GM12878 (cell line): ENCODE measurements around the gene NMT1. TPM values are rescaled to one million over a fixed set of nuclear protein-coding genes. Genes with fewer than 3 reads are reported as not detected.

Experiments
- ATAC-seq: fragments of 200-7000 bp; cut with Tn5 transposase; 3 replicates; pipeline ENCODE4 v1.9.1; 2020; ENCODE audit warnings: mild to moderate bottlenecking, moderate library complexity
- BruUV-seq: library from RNA; stranded (reverse); fragments of 400-500 nt; replicated peaks from 2 replicates; lab custom pipeline; 2021; lab: Mats Ljungman, UMichigan
- CTCF ChIA-PET: fragments of 300-600 bp; sonication (Branson Sonifier 250); formaldehyde crosslinking; extraction: SDS; loops from one replicate; lab custom pipeline; 2021; ENCODE audit warnings: inconsistent platforms; lab: Yijun Ruan, JAX
- POLR2A ChIA-PET: fragments of 350-600 bp; formaldehyde crosslinking; extraction: SDS; loops from one replicate; lab custom pipeline; 2021; ENCODE audit warnings: inconsistent platforms; lab: Charles Lee
- RAD21 ChIA-PET: fragments of 300-600 bp; sonication (Branson Sonifier 250); formaldehyde crosslinking; loops from one replicate; lab custom pipeline; 2023; ENCODE audit warnings: antibody characterized with exemption; ENCODE audit not compliant: unreplicated experiment; lab: Charles Lee
- SMC1A ChIA-PET: fragments of 300-600 bp; sonication (Branson Sonifier 250); formaldehyde crosslinking; loops from one replicate; lab custom pipeline; 2023; ENCODE audit not compliant: unreplicated experiment, uncharacterized antibody; lab: Charles Lee
- DNase-seq: peaks from one replicate; pipeline ENCODE4 v3.0.0-alpha.2; 2011; ENCODE audit warnings: low read depth, low spot score
- FAIRE-seq: peaks from 3 replicates; lab custom pipeline; 2011; peaks lifted over from hg19 to GRCh38; lab: Jason Lieb, UNC
- H2AFZ ChIP-seq: 2 replicates; pipeline ENCODE4 v1.6.0; 2011; ENCODE audit warnings: low read depth, low read length, control low read depth; ENCODE audit not compliant: control insufficient read depth
- H3K27ac ChIP-seq: 2 replicates; pipeline ENCODE4 v1.5.1; 2011; ENCODE audit warnings: control low read depth; ENCODE audit not compliant: control insufficient read depth, insufficient read depth
- H3K27me3 ChIP-seq, 2 experiments: replicated peaks in 1 of 2; 2 replicates each; pipeline versions ENCODE4 v1.6.0 to v1.6.1; 2011; ENCODE audit warnings: low read length in 1 of 2; ENCODE audit not compliant: control insufficient read depth in 2 of 2, insufficient read depth in 2 of 2
- H3K36me3 ChIP-seq, 2 experiments: 2 replicates each; pipeline ENCODE4 v1.5.1; 2011; ENCODE audit warnings: low read length in 1 of 2; ENCODE audit not compliant: control insufficient read depth in 2 of 2, insufficient read depth in 2 of 2
- H3K4me1 ChIP-seq: 2 replicates; pipeline ENCODE4 v1.6.1; 2011; ENCODE audit warnings: mild to moderate bottlenecking, low read length, moderate library complexity, mixed read lengths; ENCODE audit not compliant: control insufficient read depth, insufficient read depth
- H3K4me2 ChIP-seq: 2 replicates; pipeline ENCODE4 v1.6.0; 2011; ENCODE audit warnings: control low read depth; ENCODE audit not compliant: control insufficient read depth, insufficient read depth
- H3K4me3 ChIP-seq: fragments of 200-600 bp; sonication (generic); 2 replicates; pipeline ENCODE4 v1.5.1; 2016
- H3K79me2 ChIP-seq: 2 replicates; pipeline ENCODE4 v1.6.0; 2011; ENCODE audit warnings: low read length; ENCODE audit not compliant: control insufficient read depth, insufficient read depth
- H3K9ac ChIP-seq: 2 replicates; pipeline ENCODE4 v1.8.0; 2011; ENCODE audit warnings: low read length, control low read depth, mixed read lengths; ENCODE audit not compliant: control insufficient read depth, insufficient read depth
- H3K9me3 ChIP-seq: replicated peaks from 3 replicates; pipeline ENCODE4 v1.5.1; 2011; ENCODE audit warnings: mild to moderate bottlenecking, low read length; ENCODE audit not compliant: control insufficient read depth, insufficient read depth
- H4K20me1 ChIP-seq: 2 replicates; pipeline ENCODE4 v1.6.0; 2011; ENCODE audit not compliant: control insufficient read depth, insufficient read depth
- ATF2 ChIP-seq: IDR thresholded peaks from 2 replicates; pipeline ENCODE4 v1.6.1; 2012; ENCODE audit warnings: low read length, inconsistent platforms
- BACH1 ChIP-seq: fragments of 450-650 bp; IDR thresholded peaks from 2 replicates; pipeline ENCODE4 v1.6.1; 2017; ENCODE audit warnings: mild to moderate bottlenecking, borderline replicate concordance
- CHD2 ChIP-seq: IDR thresholded peaks from 2 replicates; pipeline ENCODE4 v1.6.1; 2011; ENCODE audit warnings: low read depth, low read length, improper control_type of control experiment, borderline replicate concordance
- MYB ChIP-seq: fragments of 150-350 bp; IDR thresholded peaks from 2 replicates; pipeline ENCODE4 v1.6.1; 2014; ENCODE audit warnings: mild to moderate bottlenecking, low read depth, low read length, borderline replicate concordance
- SMAD1 ChIP-seq: fragments of 450-650 bp; IDR thresholded peaks from 2 replicates; pipeline ENCODE4 v1.6.1; 2018; ENCODE audit warnings: mild to moderate bottlenecking, low read depth; ENCODE audit not compliant: partially characterized antibody
- SUZ12 ChIP-seq: fragments of 200-600 bp; sonication (generic); IDR thresholded peaks from one replicate; pipeline ENCODE4 v1.6.1; 2018; ENCODE audit warnings: antibody characterized with exemption, mild to moderate bottlenecking; ENCODE audit not compliant: unreplicated experiment
- TCF7 ChIP-seq: IDR thresholded peaks from 2 replicates; pipeline ENCODE4 v1.6.1; 2014; ENCODE audit warnings: antibody characterized with exemption, borderline replicate concordance
- WRNIP1 ChIP-seq: IDR thresholded peaks from 2 replicates; pipeline ENCODE4 v1.6.1; 2011; ENCODE audit warnings: low read depth, low read length, improper control_type of control experiment, borderline replicate concordance
- ZBTB33 ChIP-seq: fragments of 450-650 bp; IDR thresholded peaks from 2 replicates; pipeline ENCODE4 v1.6.1; 2017; ENCODE audit warnings: mild to moderate bottlenecking
- WGBS: methylation state at CpG from one replicate; pipeline ENCODE4 v1.1.6; 2016; ENCODE audit warnings: low lambda C conversion rate; ENCODE audit not compliant: insufficient replicate concordance, insufficient coverage; ENCODE audit errors: missing lambda C conversion rate; 5-methylcytosine and 5-hydroxymethylcytosine counted together
- in situ Hi-C: fragments of 300-500 bp; cut with MboI; formaldehyde crosslinking; loops from 9 replicates; pipeline ENCODE4 v1.14.3; 2018; ENCODE audit warnings: mixed read lengths
- intact Hi-C: fragments of 100-400 bp; cut with micrococcal nuclease; formaldehyde crosslinking; loops from one replicate; pipeline ENCODE4 v1.14.2; 2022; ENCODE audit not compliant: unreplicated experiment
- polyA plus RNA-seq, 11 experiments: library from polyadenylated mRNA; depleted of rRNA in 4 of 11; unstranded in 6 of 11; stranded (reverse) in 5 of 11; fragments of >200 nt; fragmentation: Nextera tagmentation in 4 of 11; fragmentation: Illumina TruSeq in 1 of 11; extraction: Ambion mirVana in 4 of 11; extraction: Trizol in 1 of 11; gene quantifications; 1 replicate in 1 of 11; 2 replicates in 10 of 11; pipeline versions ENCODE4 v1.2.1 to v1.2.3, GENCODE V29; 2011 to 2016; ENCODE audit warnings: inconsistent platforms in 2 of 11, missing spikeins in 2 of 11, low read depth in 1 of 11
- total RNA-seq, 4 experiments: library from RNA; depleted of rRNA in 3 of 4; stranded (reverse); fragments of >200 nt in 3 of 4; fragmentation: Illumina TruSeq in 1 of 4; extraction: Trizol in 1 of 4; gene quantifications; 2 replicates each; pipeline versions ENCODE4 v1.2.1 to v1.2.3, GENCODE V29; 2013 to 2021
- TF ChIP-seq, protein P1 (sequence below): IDR thresholded peaks from 2 replicates; pipeline ENCODE4 v1.6.1; 2012; ENCODE audit warnings: improper control_type of control experiment, low read depth, low read length; ENCODE audit not compliant: insufficient replicate concordance

NMT1 gene
- total and polyA plus RNA-seq, 10 of the 15 experiments (the other 5 are each of a cell fraction or from before 2014, with no cell fraction given): 96.7 to 395 (median 222) TPM

DNA sequence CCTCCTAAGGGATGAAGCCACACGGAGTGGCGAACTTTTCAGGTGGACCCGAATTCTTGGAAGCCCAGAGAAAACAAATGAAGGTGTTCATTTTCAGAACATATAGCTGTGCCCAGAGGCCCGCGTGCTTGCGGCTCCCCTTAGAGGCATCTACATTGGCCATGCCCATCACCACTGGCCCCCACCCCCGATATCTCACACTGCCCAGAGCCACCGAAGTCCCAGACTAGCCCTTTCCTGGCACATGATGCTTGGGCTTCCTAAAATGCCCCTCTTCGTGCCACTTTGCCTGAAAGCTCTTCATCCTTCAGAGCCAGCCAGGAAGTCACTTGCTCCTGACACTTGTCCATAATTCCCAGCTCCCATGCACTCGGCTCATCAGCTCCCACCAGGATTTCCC, 85.0 kb downstream of the NMT1 start (continued):
- TF ChIP-seq, protein P1, sequence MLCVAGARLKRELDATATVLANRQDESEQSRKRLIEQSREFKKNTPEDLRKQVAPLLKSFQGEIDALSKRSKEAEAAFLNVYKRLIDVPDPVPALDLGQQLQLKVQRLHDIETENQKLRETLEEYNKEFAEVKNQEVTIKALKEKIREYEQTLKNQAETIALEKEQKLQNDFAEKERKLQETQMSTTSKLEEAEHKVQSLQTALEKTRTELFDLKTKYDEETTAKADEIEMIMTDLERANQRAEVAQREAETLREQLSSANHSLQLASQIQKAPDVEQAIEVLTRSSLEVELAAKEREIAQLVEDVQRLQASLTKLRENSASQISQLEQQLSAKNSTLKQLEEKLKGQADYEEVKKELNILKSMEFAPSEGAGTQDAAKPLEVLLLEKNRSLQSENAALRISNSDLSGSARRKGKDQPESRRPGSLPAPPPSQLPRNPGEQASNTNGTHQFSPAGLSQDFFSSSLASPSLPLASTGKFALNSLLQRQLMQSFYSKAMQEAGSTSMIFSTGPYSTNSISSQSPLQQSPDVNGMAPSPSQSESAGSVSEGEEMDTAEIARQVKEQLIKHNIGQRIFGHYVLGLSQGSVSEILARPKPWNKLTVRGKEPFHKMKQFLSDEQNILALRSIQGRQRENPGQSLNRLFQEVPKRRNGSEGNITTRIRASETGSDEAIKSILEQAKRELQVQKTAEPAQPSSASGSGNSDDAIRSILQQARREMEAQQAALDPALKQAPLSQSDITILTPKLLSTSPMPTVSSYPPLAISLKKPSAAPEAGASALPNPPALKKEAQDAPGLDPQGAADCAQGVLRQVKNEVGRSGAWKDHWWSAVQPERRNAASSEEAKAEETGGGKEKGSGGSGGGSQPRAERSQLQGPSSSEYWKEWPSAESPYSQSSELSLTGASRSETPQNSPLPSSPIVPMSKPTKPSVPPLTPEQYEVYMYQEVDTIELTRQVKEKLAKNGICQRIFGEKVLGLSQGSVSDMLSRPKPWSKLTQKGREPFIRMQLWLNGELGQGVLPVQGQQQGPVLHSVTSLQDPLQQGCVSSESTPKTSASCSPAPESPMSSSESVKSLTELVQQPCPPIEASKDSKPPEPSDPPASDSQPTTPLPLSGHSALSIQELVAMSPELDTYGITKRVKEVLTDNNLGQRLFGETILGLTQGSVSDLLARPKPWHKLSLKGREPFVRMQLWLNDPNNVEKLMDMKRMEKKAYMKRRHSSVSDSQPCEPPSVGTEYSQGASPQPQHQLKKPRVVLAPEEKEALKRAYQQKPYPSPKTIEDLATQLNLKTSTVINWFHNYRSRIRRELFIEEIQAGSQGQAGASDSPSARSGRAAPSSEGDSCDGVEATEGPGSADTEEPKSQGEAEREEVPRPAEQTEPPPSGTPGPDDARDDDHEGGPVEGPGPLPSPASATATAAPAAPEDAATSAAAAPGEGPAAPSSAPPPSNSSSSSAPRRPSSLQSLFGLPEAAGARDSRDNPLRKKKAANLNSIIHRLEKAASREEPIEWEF: no peak
- TF ChIP-seq CHD2: no peak
- TF ChIP-seq ATF2: no peak
- no peak for TF ChIP-seq TCF7

DNA sequence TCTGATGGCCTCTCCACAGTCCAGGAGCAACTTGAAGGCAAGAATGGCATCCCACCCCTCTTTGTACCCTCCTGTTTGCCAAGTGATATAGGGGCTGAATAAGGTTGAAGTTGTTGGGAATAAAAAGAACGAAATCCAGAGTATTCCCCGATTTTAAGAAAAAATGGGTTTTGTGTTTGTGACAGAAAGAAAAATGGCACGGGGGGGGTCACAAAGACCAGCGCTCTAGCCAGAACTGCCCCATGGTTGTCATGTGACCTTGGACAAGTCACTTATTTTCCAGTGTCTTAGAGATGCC, 85.4 kb downstream of the NMT1 start:
- peak overlapping the region; percentile 100 for H3K27ac ChIP-seq

More for the DNA sequence above, 85.4 kb downstream of the NMT1 start:
- no TSS peak for BruUV-seq
- intact Hi-C loops (loop anchor here (5.0 kb wide), 1 partner anchor 156 kb away; no protein-coding TSS in a partner anchor), in situ Hi-C loops (no loop called here)
- ATAC-seq: no peak
- H4K20me1 ChIP-seq: no peaks in the 10 kb centered on the region; the same call in 1 of the 2 replicates
- peak overlapping the region; percentile 85 for H3K4me3 ChIP-seq
- CTCF ChIA-PET: interaction anchor here (1.1 to 11.0 kb wide), 3 partner anchors 12 to 51 kb away, joined by 5 to 280 read pairs (median 6); partner anchors contain the start of genes ACBD4 and HEXIM2
- peaks cover 20% of the 10 kb centered on the region for H3K4me1 ChIP-seq
- TF ChIP-seq BACH1: no peak
- no peak for TF ChIP-seq WRNIP1
- no peak for TF ChIP-seq SMAD1
- no peak for TF ChIP-seq MYB
- TF ChIP-seq SUZ12: no peak
- no peak for TF ChIP-seq ZBTB33
- RAD21 ChIA-PET: interaction anchor here (1.6 kb wide), 1 partner anchor 11 kb away, joined by 4 read pairs; the partner anchor contains the start of gene ACBD4
- H3K79me2 ChIP-seq: peaks cover 42% of the 10 kb centered on the region
- H3K27me3 ChIP-seq: no peaks in the 10 kb centered on the region
- peak overlapping the region; percentile 98 for H3K9ac ChIP-seq
- 0 out of 2 replicates have a peak overlapping the region, but pooled peaks have one; percentile 83 for H2AFZ ChIP-seq
- POLR2A ChIA-PET: no interaction called here
- H3K9me3 ChIP-seq: no peaks in the 10 kb centered on the region
- FAIRE-seq: no peak
- no peaks in the 10 kb centered on the region for H3K36me3 ChIP-seq
- H3K4me2 ChIP-seq: peak overlapping the region; percentile 96
- SMC1A ChIA-PET: interaction anchor here (0.7 to 1.5 kb wide), 3 partner anchors 11 to 97 kb away, joined by 3 to 5 read pairs (median 4); partner anchors contain the start of genes ACBD4 and HEXIM2
- WGBS: 93% methylated on average over 4 of the region's 4 CpGs
- DNase-seq: no peak
